Left ventricle myocardium superior (tissue), 1 donor: ENCODE data around the gene CEP192. TPM values are rescaled to one million over a fixed set of nuclear protein-coding genes. Genes with fewer than 3 reads are reported as not detected.

ENCODE experiments used
- ATAC-seq: fragments of 200-7000 bp; cut with Tn5 transposase; one replicate; pipeline ENCODE4 v1.9.1; 2020; ENCODE audit warnings: mild to moderate bottlenecking, moderate library complexity
- DNase-seq: peaks from one replicate; pipeline ENCODE4 v3.0.0-alpha.2; 2020
- intact Hi-C: fragments of 100-400 bp; cut with micrococcal nuclease; formaldehyde crosslinking; loops from one replicate; pipeline ENCODE4 v1.11.0; 2022
- total RNA-seq: library from RNA; stranded (reverse); fragmentation: NEBNext Ultra II Directional; extraction: Animal tissue kit (Norgen Biotek cat#: 25700); gene quantifications from one replicate; pipeline ENCODE4 v1.2.1, GENCODE V29; 2021
- donor health status: DM: no; HTN: yes; CAD: no; lungs with severe emphysema.

CEP192 gene
- total RNA-seq, 1 donor from 2014 or later = 26.7 TPM

DNA sequence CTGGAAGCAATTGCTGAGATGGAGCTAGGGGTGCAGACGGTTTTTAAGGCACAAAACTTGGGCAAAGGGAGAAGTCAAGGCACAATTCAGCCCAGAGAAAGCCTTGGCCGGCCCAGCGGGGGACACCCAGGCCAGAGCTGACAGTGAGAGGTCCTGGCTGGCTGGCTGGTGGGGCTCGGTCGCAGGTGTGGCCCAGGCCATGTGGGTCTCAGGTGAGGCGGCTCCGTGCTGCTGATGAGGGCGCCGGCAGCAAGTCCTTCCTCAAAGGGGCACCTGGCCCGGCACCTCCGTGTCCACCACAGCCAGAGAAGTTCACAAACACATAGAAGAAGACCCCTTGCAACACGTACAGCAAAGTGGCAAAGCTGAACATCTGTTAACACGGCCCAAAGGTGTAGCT, 173.2 kb downstream of the CEP192 start:
- intact Hi-C loops = no loop called here
- DNase-seq (no peak), ATAC-seq (no peak)

GRCh38 chr18:13165636-13166423, 174.7 kb downstream of the CEP192 start:
- no peak for ATAC-seq
- no peak for DNase-seq
- intact Hi-C loops = no loop called here

GRCh38 chr18:13173578-13174145, 182.5 kb downstream of the CEP192 start:
- intact Hi-C loops = no loop called here
- DNase-seq (no peak), ATAC-seq (no peak)

Other genes with a start within 250 kb of the CEP192 start
- gene PTPN2, start 107.1 kb upstream of the CEP192 start, total RNA-seq = 11.7 TPM
- gene SEH1L, start 43.4 kb upstream of the CEP192 start, total RNA-seq = 17.3 TPM
- 26.0 TPM for gene LDLRAD4, start 227.4 kb downstream of the CEP192 start, total RNA-seq